ENCODE results near the gene ZNF521.

Gene ZNF521

DNA sequence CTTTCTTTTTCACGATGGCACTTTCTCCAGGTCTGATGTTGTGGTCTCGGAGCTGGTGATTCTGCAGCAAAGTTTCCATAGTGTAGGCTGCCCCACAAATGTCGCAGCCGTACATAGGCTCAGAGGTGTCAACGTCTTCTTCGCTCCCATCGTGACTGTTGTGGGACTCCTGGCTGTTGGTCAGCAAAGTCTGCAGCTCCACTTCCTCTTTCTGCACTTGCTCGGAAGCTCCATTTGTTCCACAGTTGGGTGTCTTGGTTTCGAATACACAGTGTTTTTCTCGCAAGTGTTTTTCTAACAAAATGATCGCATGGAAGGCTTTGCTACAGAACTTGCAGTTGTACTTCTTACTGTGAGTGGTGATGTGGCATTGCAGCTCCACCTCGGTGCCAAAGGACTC lies 126.8 kb downstream of the ZNF521 start:
- peaks cover 0 to 3% of the 10 kb centered on the region in 2 donors for H3K9me3 Mint-ChIP-seq
- DNase-seq: no peak
- peak; percentile 48 to 75 for ATAC-seq (replicated peaks)

DNA sequence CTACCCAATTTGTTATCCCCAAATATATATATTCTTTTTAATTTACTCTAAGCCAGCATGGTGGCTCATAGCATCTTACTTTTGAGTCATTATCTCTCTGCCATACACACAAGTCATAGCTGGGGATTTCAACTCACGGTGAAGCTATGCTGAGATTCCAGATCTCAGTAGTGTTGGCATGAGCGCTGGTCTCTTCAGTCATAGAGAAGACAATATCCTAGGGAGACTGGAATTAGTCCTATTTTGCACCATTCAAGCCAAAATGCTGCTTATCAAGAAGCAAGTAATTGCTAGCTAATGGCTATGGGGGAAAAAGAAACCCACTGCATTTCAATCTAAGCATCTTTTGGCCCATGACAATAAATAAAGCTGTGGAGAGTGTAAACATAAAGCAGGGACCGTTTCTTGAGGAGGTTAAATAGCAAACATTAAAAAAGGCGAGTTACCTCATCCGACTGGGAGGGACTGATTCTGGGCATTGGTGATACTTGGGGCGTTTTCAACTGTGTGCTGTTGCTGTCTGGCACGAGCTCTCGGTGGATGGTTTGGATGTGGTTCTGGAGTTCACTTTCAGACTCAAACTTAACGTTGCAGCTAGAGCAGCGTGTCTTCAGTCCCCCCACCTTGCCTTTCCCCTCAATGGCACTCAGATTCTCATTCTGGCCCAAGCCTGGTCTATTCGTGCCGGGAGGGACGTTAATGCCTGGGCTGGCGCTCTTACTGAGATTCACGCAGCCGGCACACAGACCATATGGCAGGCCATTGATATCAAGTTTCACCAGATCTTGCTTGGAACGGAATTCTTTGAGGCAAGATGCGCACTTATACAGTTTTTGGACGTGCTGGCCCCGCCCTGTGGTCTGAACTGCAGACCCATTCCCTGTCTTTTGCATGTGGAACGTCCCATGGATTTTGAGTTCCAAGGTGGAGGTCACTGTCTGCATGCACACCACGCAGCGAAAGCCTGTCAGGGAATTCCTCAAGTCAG lies 127.8 kb downstream of the ZNF521 start:
- DNase-seq: no peak
- Mint-ChIP-seq H3K36me3 (no peaks in the 10 kb centered on the region), H3K4me1 (peaks cover 4 to 6% of the 10 kb centered on the region in 2 donors), H3K27me3 (no peaks in the 10 kb centered on the region), H3K9me3 (peaks cover 0 to 3% of the 10 kb centered on the region in 2 donors), H3K27ac (no peak overlapping the region), H3K4me3 (no peak overlapping the region)
- ATAC-seq (replicated peaks): no peak

More for the DNA sequence above, 126.8 kb downstream of the ZNF521 start:
- Mint-ChIP-seq H3K4me3 (no peak overlapping the region), H3K27me3 (no peaks in the 10 kb centered on the region), H3K4me1 (peaks cover 4 to 6% of the 10 kb centered on the region in 2 donors), H3K36me3 (no peaks in the 10 kb centered on the region), H3K27ac (no peak overlapping the region)

DNA sequence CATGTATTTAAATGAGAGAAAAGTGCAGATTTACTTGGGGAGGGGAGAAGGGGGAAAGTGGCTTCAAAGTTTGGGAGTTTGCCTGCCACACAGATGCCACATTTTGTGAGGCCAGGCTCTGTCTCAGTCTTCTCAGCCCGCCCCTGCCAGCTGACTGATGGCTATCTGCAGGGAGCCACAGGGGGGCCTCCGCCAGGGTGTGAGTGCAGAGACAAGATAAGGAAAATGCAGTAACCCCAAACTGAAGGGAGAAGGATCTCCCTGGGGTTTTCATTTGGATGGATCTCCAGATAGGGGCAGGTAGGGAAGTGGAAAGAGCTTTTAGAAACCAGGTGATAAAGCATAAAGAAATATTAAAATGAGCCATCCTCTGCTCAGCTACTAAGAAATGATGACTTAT lies 128.8 kb downstream of the ZNF521 start:
- no peaks in the 10 kb centered on the region for H3K36me3 Mint-ChIP-seq
- no peak for DNase-seq
- no peak overlapping the region for H3K4me3 Mint-ChIP-seq
- no peaks in the 10 kb centered on the region for H3K27me3 Mint-ChIP-seq
- H3K4me1 Mint-ChIP-seq: peaks cover 4 to 6% of the 10 kb centered on the region in 2 donors
- peaks cover 0 to 3% of the 10 kb centered on the region in 2 donors for H3K9me3 Mint-ChIP-seq
- H3K27ac Mint-ChIP-seq: peak overlapping the region; percentile 70
- no peak for ATAC-seq (replicated peaks)

DNA sequence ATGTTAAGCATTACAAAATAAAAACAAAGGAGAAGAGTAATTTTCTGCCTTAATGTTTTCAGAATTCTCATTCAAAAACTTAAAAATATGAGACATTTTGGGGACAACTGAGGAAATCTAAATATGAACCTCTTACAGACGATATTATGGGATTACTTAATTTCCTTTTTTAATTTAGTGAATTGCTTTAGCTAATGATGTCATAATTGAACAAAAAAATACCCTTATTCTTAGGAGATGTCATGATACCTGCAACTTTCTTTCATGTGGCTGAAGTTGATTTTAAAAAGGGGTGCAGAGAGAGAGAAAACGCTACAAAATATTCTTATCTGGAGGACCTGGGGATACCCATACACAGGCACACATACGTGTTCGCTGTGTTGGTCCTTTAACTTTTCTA lies 129.3 kb downstream of the ZNF521 start:
- peaks cover 0 to 3% of the 10 kb centered on the region in 2 donors for H3K9me3 Mint-ChIP-seq
- no peak for ATAC-seq (replicated peaks)
- no peaks in the 10 kb centered on the region for H3K36me3 Mint-ChIP-seq
- no peaks in the 10 kb centered on the region for H3K27me3 Mint-ChIP-seq
- DNase-seq: no peak
- peaks cover 4 to 6% of the 10 kb centered on the region in 2 donors for H3K4me1 Mint-ChIP-seq
- no peak overlapping the region for H3K27ac Mint-ChIP-seq
- H3K4me3 Mint-ChIP-seq: no peak overlapping the region

DNA sequence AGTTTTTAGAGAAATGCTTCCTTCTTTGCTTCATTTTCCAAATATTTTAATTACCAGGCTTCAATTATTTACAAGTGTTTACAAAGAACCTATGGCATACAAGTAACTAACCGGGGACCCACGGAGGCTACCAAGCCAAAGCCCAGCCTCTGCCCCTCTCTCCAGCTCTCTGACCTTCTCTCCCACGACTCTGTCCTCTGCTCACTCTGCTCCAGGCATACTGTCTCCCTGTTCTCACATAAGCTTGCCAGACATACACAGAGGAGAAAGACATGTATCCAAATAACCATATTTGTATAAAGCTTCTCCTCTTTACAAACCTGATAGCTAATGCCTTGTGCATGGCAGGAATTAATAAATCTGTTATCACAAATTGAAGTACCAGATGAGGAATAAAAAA lies 141.3 kb downstream of the ZNF521 start:
- DNase-seq: no peak
- Mint-ChIP-seq H3K27ac (no peak overlapping the region), H3K4me3 (no peak overlapping the region), H3K4me1 (peaks cover 0 to 2% of the 10 kb centered on the region in 2 donors), H3K9me3 (no peaks in the 10 kb centered on the region), H3K36me3 (no peaks in the 10 kb centered on the region), H3K27me3 (no peaks in the 10 kb centered on the region)
- no peak for ATAC-seq (replicated peaks)

DNA sequence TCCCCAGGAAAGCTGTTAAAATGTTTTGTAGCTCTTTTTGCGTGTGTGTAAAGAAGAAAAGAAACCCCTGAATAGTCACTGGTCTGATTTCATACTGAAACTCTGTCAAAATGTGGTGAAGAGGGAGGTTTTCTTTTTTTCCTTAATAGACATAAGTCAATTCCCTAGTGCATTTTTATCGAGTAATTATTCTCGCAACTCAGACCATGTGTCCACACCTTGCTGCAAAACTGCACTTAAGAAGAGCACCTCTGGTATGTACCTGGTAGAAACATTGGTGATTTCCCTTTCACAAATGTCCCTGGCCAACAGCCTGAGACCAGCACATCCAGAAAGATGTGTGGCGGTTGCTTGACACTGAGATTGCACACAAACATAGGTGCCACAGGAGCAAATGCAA lies 159.9 kb downstream of the ZNF521 start:
- no peaks in the 10 kb centered on the region for H3K36me3 Mint-ChIP-seq
- H3K27me3 Mint-ChIP-seq: no peaks in the 10 kb centered on the region
- H3K4me3 Mint-ChIP-seq: no peak overlapping the region
- no peaks in the 10 kb centered on the region for H3K9me3 Mint-ChIP-seq
- no peaks in the 10 kb centered on the region for H3K4me1 Mint-ChIP-seq
- no peak for ATAC-seq (replicated peaks)
- DNase-seq: no peak
- no peak overlapping the region for H3K27ac Mint-ChIP-seq

DNA sequence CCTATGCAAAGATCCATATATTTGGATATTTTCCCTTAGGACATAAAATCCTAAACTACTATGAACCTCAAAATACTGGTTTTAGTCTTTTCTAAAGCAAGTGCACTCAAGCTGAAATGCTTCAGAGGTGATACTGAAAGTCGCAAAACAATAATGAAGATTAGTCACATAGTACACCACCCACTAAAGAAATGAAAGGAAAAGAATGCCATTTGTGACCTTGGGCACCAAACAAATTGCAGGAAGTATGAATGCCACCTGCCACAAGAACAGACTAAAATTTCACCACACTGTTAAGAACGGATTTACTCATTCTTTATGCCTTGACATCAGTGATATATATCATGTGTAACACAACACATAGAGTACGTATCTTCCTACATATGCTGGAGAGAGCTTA lies 161.5 kb downstream of the ZNF521 start:
- no peak for ATAC-seq (replicated peaks)
- H3K9me3 Mint-ChIP-seq: no peaks in the 10 kb centered on the region
- H3K27me3 Mint-ChIP-seq: no peaks in the 10 kb centered on the region
- H3K4me1 Mint-ChIP-seq: no peaks in the 10 kb centered on the region
- DNase-seq: no peak
- no peaks in the 10 kb centered on the region for H3K36me3 Mint-ChIP-seq
- H3K27ac Mint-ChIP-seq: no peak overlapping the region
- H3K4me3 Mint-ChIP-seq: no peak overlapping the region

DNA sequence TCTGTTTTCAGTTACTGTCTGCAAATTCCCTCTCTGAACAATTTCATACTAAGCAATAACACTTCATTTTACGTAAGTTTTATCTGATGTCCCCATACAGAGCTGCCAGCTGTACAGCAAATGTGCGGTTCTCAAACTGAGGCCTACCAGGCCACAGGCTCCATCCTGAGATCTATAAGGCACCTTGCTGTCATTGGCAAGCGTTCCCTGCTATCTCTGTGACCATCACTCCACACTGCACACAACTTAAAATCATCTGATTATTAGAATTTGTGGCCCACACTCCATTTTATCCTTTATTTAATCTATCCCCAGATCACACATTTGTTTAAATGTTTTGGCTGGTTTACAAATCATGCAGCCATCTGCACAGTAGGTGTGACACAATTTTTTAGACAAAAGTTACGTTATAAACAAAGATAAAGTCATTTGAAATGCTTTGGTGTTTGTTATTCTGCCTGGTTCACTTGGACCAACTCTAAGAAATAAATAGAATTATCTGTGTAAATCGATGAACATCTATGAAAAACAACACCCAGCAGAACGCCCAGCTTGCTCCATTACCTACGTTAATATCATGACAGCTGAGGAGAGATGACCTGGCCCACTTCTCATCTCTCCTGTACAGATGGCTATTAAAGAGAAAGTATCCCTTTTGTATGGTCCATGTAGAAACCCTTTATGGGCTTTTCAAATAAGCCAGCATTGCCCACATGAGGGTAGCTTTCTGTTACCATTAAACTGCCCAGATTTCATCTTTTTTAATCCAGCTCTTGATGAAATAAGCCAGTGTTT lies 162.4 kb downstream of the ZNF521 start:
- H3K27me3 Mint-ChIP-seq: no peaks in the 10 kb centered on the region
- H3K9me3 Mint-ChIP-seq: no peaks in the 10 kb centered on the region
- DNase-seq: no peak
- H3K4me1 Mint-ChIP-seq: no peaks in the 10 kb centered on the region
- no peak overlapping the region for H3K27ac Mint-ChIP-seq
- no peaks in the 10 kb centered on the region for H3K36me3 Mint-ChIP-seq
- no peak for ATAC-seq (replicated peaks)
- no peak overlapping the region for H3K4me3 Mint-ChIP-seq

DNA sequence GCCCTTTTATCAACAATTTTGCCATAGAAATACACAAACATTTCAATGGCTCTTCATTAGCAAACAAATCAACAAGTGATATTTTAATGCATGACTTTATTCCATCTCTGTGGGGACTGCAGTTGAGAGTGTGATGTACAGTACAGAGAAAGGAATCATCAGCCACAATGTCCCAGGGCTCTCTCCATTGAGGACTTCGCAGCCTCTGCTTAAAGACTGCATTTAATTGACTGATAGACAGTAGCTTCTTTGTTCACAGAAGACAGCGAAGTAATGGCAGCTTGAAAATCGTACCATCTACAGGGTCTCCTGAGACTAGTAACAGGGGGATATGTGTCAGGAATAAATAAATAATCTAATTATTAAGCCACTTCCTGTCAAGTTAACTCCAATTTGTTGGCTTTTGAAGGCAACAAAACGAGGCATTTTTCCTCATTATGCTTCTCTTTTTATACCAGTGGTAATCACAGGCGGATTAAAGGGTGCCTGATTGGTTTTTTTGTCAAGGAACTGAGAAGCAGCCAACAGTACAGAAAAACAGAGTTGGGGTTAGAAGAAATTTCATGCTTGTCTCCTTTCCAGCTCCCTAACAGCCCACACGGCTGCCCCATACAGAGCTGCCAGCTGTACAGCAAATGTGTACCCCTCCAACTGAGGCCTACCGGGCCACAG lies 164.3 kb downstream of the ZNF521 start:
- H3K4me3 Mint-ChIP-seq: no peak overlapping the region
- ATAC-seq (replicated peaks) (no peak), DNase-seq (no peak)
- H3K9me3 Mint-ChIP-seq: no peaks in the 10 kb centered on the region
- no peak overlapping the region for H3K27ac Mint-ChIP-seq
- H3K36me3 Mint-ChIP-seq: no peaks in the 10 kb centered on the region
- H3K4me1 Mint-ChIP-seq: no peaks in the 10 kb centered on the region
- no peaks in the 10 kb centered on the region for H3K27me3 Mint-ChIP-seq

DNA sequence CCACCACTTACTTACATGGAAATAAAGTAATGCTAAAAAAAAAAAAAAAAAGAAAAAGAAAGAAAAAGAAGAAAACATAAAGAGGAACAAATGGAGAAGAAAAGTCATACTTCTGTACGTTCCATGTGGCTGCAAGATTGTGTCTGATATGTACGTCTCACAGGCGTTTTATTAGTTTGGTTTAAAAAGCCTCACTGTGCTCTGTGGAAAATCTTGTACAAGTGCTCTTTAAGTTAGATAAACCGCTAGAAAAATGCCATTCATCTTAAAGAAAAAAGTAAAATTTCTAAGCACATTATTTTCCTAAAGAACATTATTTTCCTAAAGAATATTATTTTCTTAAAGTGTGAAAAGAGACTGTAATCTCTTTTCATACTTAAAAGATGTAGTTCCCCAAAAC lies 165.1 kb downstream of the ZNF521 start:
- no peaks in the 10 kb centered on the region for H3K4me1 Mint-ChIP-seq
- DNase-seq (no peak), ATAC-seq (replicated peaks) (no peak)
- H3K9me3 Mint-ChIP-seq: no peaks in the 10 kb centered on the region
- H3K27me3 Mint-ChIP-seq: no peaks in the 10 kb centered on the region
- no peaks in the 10 kb centered on the region for H3K36me3 Mint-ChIP-seq
- no peak overlapping the region for H3K27ac Mint-ChIP-seq
- no peak overlapping the region for H3K4me3 Mint-ChIP-seq

DNA sequence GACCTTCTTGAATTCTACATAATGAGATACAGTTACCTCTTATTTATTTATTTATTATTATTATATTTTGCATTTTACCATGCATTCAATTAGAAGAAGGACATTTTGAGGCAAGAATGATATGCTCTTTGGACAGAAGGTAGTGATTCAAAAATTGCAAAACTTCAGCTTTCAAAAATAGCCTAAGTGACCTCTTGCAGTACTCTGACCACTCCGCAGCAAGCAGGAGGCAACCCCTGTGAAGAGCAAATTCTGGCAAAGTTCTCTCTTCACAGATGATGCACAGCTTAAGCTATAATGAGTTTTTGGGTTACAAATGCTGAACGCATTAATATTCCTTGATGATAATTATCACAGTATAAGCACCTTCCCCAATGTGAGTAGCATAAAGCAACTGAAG lies 170.0 kb downstream of the ZNF521 start:
- no peak overlapping the region for H3K27ac Mint-ChIP-seq
- no peaks in the 10 kb centered on the region for H3K4me1 Mint-ChIP-seq
- DNase-seq (no peak), ATAC-seq (replicated peaks) (no peak)
- H3K36me3 Mint-ChIP-seq: no peaks in the 10 kb centered on the region
- no peak overlapping the region for H3K4me3 Mint-ChIP-seq
- H3K27me3 Mint-ChIP-seq: no peaks in the 10 kb centered on the region
- no peaks in the 10 kb centered on the region for H3K9me3 Mint-ChIP-seq

DNA sequence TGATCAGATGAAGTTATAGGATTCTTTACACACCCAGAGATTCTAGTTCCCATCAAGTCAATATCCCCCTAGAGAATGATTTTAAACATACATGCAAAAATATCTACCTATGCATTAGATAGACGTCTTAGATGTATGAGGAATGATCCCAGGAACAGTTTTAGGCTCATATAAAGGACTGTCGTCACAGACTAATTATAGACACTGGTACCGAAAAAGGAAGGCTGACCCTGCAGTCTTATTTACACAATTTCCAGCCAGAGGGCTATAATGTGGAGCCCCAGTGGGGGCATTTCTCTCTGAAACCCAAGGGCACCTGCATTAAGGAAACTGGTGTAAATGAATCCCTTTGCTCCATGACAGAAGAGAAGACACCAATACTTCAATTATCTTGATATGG lies 170.4 kb downstream of the ZNF521 start:
- Mint-ChIP-seq H3K9me3 (no peaks in the 10 kb centered on the region), H3K27ac (no peak overlapping the region), H3K4me1 (no peaks in the 10 kb centered on the region), H3K27me3 (no peaks in the 10 kb centered on the region), H3K36me3 (no peaks in the 10 kb centered on the region), H3K4me3 (no peak overlapping the region)
- no peak for ATAC-seq (replicated peaks)
- no peak for DNase-seq

DNA sequence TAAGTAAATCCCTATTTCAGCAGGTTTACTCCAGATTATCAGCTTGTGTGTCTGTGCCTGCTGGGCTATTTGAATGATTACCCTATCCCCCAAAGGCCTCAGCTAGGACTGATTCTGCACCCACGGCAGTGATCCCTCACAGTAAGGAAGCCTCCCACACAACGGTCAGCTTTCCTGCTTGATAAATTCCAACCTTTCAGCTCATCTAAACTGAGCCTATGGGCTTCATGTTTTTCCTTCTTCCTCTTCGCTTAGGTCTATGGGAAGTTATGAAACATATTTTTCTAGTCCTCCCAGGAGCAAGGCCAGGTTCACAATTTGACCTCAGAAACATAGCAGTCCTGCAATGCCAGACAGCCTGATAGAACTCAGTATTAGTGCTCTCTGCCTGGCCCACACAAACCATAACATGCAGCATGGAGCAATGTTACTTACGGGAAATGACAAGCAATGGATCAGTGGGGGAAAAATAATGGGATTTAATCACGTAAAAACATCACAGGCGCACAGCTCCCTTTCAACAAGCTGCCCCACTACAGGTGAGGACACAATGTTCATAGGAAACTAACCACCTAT lies 170.9 kb downstream of the ZNF521 start:
- Mint-ChIP-seq H3K27ac (no peak overlapping the region), H3K36me3 (no peaks in the 10 kb centered on the region), H3K27me3 (no peaks in the 10 kb centered on the region), H3K4me3 (no peak overlapping the region), H3K9me3 (no peaks in the 10 kb centered on the region), H3K4me1 (no peaks in the 10 kb centered on the region)
- DNase-seq (no peak), ATAC-seq (replicated peaks) (no peak)

DNA sequence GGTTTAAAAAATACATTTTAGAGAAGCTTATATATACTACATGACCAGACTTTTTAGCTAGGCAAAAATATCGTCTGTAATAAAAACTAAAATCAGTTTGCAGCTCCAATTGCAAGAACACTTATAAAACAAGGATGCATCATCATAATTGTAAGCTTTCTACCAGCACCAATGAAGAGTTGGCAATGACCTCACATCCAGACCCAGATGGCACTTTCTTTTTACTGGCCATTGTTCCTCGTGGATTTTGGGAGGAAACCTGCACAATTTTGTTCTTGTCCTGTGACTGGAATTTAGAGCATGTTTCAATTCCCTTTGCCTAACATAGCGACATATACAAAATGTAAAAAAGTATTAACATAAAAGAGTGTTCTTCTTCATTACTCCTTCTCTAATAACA lies 174.3 kb downstream of the ZNF521 start:
- Mint-ChIP-seq H3K4me3 (no peak overlapping the region), H3K27me3 (no peaks in the 10 kb centered on the region), H3K9me3 (no peaks in the 10 kb centered on the region), H3K27ac (no peak overlapping the region), H3K4me1 (no peaks in the 10 kb centered on the region), H3K36me3 (no peaks in the 10 kb centered on the region)
- DNase-seq (no peak), ATAC-seq (replicated peaks) (no peak)
